Measurements from ENCODE around the gene ATXN1.
"Not testable (repeated sequence)": the region's sequence is repeated elsewhere in the genome, so short reads cannot be mapped to it uniquely, and the experiment has no call there.

Gene ATXN1

DNA sequence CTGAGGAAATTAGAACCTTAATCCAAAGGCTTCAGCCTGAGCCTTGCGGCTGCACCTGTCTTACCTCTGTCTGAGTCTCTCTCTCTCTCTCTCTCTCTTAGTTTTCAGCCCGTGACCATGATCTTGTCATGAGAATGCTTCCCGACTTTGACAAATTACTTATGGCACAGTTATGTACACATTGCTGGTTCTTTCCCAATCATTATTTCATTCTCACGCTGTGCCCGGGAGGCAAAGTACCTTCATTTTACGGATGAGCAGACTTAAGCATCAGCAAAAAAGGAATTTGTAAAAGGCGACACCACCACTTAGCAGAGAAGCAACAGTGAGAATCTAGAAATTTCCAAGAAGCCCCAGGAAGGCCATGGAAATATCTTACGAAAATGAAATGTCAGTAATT is 468.3 kb downstream of the ATXN1 start:
- no peak for DNase-seq
- in situ Hi-C loops (cut with MboI; ENCODE audit: low pct_unique_long_range_greater_than_20kb, low sequenced_read_pairs) = no loop called here

DNA sequence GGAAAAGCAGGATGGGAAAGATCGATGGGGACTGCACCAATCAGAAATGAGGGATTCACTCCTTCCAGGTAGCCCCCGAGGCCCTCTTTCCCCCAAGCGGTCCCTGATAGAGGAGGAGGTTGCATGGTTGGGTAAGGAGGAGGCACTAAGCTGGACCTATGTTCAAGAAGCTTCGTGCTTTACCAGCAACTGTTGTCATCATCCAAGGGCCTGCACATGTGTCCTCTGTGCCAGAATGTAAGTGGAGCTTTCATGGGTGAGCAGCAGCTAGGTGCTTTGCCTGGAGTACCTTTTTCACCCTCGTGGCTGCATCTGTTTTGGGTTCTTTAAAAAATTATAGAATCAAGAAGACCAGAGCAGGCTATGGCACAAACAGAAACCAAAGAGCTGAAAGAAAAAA is 468.8 kb downstream of the ATXN1 start:
- in situ Hi-C loops (cut with MboI; ENCODE audit: low pct_unique_long_range_greater_than_20kb, low sequenced_read_pairs) = no loop called here
- no peak for DNase-seq

DNA sequence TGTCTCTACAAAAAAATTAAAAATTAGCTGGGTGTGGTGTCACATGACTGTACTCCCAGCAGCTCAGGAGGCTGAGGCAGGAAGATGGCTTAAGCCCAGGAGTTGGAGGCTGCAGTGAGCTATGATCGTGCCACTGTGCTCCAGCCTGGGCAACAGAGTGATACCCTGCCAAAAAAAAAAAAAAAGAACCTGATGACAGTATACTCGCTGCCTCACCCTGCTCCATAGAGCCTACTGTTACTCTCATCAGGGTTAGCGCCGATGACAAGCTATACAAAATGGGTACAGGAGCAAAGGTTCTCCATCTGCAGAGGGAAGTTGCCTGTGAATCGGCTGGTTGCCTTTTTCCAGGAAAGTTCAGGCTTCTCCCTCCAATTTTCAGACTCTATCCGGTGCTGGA is 469.5 kb downstream of the ATXN1 start:
- in situ Hi-C loops (cut with MboI; ENCODE audit: low pct_unique_long_range_greater_than_20kb, low sequenced_read_pairs) = no loop called here
- no peak for DNase-seq

DNA sequence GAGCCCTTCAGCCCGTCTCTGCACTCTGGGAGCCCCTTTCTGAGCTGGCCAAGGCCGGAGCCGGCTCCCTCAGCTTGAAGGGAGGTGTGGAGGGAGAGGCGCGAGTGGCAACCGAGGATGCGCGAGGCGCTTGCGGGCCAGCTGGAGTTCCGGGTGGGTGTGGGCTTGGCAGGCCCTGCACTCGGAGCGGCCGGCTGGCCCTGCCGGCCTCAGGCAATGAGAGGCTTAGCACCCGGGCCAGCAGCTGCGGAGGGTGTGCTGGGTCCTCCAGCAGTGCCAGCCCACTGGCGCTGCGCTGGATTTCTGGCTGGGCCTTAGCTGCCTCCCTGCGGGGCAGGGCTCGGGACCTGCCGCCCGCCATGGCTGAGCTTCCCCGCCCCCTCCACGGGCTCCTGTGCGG is 473.1 kb downstream of the ATXN1 start:
- DNase-seq = no peak
- in situ Hi-C loops (cut with MboI; ENCODE audit: low pct_unique_long_range_greater_than_20kb, low sequenced_read_pairs) = no loop called here

DNA sequence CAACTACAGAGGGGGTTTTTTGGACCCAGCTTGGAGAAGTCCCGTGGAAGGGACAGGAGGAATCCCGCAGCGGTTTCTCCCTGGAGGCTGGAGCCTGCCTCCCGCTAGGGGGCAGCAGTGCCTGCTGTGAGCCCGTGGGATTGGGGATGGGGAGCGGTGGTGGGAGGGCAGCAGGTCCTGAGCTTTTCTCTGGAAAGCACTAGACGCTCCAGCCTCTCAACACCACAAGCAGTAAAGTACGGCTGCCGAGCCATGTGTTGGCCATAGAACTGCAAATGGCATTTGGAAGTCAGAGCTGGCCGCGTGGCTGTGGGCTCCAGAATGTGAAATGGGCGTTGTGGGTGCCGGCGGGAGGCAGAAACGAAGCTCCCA is 475.1 kb downstream of the ATXN1 start:
- DNase-seq = no peak
- in situ Hi-C loops (cut with MboI; ENCODE audit: low pct_unique_long_range_greater_than_20kb, low sequenced_read_pairs) = no loop called here

DNA sequence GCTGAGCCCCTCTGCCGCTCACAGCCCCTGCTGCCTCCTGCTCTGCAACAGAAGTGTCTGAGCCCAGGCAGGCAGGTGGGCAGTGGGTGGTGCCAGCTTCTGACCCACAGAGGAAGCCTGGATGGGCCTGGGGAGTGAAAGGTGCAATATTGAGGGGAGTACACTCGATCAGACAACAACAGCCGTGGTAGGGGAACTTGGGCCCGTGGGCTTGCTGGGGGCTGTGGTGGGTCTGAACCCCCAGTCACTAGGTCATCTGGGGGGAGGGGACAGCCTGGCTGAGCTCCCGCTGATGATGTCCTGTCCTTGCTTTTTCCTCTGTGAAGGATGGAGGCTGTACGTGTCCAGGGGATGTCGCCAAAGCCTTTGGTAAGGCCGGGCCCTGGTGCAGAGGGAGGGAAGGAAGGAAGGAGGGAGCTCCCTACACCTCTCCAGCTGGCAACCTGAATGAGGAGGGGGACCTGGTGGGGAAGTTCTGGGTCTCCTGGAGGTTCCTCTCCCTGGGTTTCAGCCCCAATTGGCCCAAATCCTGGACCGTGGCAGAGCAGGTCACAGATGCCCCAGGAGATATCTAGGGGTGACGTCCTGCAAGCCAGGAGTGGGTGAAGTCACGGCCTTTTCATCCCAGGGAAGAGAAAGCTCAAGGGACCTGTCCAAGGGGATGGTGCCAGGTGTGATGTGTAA is 475.7 kb downstream of the ATXN1 start:
- DNase-seq = no peak
- in situ Hi-C loops (cut with MboI; ENCODE audit: low pct_unique_long_range_greater_than_20kb, low sequenced_read_pairs) = no loop called here

DNA sequence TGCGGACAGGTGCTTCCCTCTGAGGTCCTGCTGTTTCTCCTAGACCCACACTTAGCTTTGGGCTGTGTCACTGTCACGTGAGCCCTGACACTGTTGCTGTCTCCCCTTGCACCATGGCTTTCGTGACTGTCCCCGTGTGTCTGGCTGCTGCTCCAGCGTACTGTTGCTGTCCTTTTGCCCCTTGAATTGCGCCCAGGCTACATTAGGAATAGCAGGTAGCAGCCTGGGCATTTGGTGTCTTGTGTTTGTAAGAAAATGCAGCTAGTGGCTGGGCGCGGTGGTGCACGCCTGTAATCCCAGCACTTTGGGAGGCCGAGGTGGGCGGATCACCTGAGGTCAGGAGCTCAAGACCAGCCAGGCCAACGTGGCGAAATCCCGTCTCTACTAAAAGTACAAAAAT is 476.8 kb downstream of the ATXN1 start:
- in situ Hi-C loops (cut with MboI; ENCODE audit: low pct_unique_long_range_greater_than_20kb, low sequenced_read_pairs) = no loop called here

DNA sequence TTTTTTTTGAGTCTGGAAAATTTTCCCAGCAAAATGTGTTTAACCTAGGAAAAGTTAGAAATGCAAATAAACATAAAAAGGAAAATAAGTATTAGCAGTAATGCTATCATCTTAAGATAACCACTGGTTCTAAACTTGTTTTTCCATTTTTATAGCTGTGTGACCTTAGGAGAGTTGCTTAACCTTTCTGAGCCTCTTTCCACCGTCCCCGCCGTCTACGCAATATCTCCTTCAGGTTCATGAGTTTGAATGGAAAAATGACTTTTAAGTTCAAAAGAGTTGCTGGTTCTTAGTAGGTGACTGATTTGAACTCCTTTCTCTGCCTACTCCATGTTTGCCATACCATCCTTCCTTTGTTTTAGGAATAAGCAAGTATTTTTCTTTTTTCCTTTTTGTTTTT is 478.9 kb downstream of the ATXN1 start:
- in situ Hi-C loops (cut with MboI; ENCODE audit: low pct_unique_long_range_greater_than_20kb, low sequenced_read_pairs) = no loop called here
- no peak for DNase-seq

More for the DNA sequence above, 476.8 kb downstream of the ATXN1 start:
- DNase-seq = no peak

DNA sequence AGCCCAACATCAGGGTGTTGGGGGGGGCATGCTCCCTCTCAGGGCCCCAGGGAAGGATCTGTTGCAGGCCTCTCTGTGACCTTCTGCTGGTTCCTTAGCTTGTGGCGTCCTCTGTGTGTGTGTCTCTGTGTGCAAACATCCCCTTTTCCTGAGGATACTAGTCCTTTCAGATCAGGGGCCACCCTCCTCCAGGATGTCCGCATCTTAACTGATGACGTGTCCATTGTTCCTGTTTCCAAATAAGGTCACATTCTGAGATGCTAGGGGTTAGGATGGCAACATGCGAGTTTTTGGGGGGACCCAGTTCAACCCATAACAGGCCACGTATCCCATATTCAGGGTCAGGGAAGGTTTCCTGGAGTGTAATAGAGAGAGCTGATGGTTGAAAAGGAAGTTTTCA is 482.0 kb downstream of the ATXN1 start:
- in situ Hi-C loops (cut with MboI; ENCODE audit: low pct_unique_long_range_greater_than_20kb, low sequenced_read_pairs) = no loop called here
- no peak for DNase-seq

DNA sequence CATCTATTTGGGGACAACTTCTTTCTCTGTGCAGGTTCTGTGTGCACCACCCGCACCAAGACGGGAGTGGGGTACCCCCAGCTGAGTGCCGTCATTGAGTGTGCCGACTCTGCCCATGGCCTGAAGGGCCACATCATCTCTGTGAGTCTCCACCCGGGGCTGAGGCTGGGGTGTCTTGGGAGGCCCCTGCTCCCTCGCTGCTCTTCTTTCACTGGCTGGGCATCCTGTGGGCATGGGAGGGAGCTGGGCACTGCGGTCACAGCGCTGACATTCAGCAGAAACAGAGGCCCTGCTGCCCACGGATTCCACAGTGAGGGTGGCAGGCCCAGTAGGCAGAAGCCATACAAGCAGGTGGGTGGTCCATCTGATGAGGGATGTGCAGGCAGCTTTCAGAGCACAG is 482.5 kb downstream of the ATXN1 start:
- DNase-seq = no peak

DNA sequence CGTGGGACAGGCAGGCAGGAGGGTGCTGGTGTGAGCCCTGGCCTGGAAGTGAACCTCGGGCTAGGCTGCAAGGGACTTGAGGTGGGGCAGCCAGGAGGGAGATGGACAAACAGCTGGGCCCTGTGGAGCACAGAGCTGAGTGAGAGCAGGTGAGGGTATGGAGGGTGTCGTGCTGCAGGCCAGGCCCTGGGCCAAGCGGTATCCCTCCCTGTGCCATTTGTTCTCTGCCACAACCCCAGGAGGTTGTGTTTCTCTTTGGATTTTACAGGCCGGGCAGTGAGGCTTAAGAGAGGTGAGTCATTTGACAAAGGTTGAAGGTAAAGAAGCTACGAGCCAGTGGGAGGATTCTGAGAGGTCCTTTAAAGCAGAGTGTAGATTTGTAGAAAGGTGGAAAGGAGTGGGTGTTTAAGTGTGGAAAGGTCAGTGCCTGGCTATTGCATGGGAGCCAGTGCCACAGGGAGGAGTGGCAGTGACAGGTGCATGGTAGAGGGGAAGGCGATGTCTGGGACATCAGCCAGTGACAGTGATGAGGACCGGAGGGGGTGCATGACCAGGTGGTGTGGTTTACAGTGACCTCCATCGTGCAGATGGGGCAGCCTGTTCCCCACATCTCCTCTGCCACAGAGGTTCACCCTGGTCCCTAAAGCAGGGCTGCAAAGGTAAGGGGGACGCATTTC is 483.1 kb downstream of the ATXN1 start:
- DNase-seq = no peak
- in situ Hi-C loops (cut with MboI; ENCODE audit: low pct_unique_long_range_greater_than_20kb, low sequenced_read_pairs) = no loop called here

More for the DNA sequence above, 482.5 kb downstream of the ATXN1 start:
- in situ Hi-C loops (cut with MboI; ENCODE audit: low pct_unique_long_range_greater_than_20kb, low sequenced_read_pairs) = no loop called here

DNA sequence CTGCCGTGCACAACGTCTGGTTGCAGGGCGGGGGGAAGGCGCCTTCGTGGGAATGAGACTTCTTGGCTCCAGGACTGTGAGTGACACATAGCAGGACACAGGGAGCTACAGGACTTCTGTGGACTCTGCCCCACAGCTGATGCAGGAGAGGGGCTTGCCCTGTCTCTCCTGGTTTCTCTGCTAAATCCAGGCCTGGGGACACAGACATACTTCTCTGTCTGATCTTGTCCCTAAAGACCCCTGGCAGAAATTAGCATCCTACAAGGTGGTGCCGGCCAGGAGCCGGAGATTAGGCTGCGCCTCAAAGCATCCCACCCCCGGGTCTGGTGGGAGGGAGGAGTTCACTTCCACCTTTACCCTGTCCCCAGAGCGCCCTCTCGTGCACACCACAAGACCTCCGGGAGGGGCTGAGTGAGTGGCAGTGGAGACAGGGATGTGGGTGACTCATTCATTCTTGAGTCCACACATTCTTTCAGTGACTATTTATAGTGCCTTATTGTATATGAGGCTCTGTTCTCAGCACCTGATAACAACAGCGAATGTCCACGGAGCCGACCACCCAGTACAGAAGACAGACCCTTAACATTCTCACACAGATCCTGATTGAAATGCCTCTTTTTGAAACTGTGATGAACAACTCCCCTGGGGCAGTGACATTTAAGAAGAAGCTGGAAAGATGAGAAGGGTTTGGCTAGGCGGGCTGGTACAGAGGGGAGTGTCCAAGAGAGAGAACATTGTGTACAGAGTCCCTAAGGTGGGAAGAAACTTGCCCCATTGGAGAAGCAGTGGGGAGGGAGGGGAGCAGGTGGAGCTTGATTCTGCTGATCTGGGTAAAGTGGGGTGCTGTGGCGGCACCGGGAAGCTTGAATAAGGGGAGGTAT is 483.9 kb downstream of the ATXN1 start:
- peak; percentile 81 for DNase-seq
- in situ Hi-C loops (cut with MboI; ENCODE audit: low pct_unique_long_range_greater_than_20kb, low sequenced_read_pairs) = no loop called here

DNA sequence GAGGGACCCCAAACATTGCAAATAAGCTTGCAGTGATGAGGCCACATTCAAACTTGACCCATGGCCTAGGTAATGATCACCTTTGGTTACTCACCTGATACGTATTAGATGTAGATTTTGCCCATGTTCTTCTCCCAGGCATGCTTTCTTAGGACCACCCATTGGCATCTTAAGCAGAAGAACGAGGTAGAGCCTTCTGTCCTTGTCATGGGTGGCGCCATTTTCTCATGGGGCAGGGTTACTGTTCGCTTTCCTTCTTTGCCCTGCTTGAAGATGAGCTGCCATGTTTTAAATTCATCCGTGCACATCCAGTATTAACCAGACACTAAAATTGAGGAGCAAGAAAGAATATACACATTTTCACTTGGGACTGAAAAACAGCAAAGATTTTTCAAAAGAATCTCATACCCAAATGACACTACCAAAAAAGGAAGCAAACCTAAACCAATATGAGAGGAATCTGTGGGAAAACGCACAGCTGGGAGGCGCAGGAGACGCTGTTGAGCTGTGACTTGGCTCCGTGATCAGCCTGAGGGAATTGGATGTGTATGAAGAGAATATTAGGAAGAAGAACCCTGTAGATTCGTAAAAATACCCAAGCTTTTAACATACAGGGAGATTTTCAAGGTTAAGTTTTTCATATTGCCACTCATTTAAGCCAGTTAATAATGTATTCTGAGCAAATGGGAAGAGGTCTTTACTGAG is 486.2 kb downstream of the ATXN1 start:
- DNase-seq = no peak
- in situ Hi-C loops (cut with MboI; ENCODE audit: low pct_unique_long_range_greater_than_20kb, low sequenced_read_pairs) = no loop called here

DNA sequence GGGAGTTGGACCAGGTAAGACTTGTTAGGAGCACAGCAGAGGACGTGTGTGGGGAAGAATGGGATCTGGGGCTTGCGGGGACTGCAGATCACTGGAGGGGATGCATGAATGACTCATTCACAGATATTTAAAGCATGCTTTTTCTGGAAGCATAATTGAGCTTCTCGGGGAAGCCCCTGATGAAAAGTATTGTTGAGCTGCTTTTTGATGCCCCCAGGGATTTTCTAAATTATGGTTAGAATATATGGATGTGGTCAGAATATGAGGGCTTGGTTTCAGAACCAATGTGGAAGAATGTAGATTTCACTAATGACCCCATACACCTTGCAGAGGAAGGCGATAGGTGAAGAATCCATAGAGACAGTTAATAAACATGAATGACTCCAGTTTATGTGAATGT is 486.8 kb downstream of the ATXN1 start:
- in situ Hi-C loops (cut with MboI; ENCODE audit: low pct_unique_long_range_greater_than_20kb, low sequenced_read_pairs) = no loop called here
- DNase-seq = no peak

DNA sequence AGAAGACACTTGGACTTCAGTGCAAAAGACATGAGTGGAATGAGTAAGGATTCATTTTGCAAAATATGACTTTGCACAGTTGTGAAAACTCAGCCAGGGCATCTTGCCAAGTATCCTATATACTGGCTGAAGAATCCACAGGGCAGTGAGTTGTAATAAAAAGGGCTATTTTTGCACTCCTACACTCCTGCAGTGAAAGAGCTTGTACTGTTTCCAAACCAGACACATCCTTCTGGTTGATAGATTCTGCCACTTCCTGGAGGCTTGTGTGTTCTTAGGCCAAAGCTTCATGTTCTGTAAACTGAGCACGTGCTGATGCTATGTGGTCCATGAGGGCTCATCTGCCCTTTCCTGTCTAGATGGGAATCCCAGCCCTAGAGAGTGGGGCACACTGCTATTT is 488.0 kb downstream of the ATXN1 start:
- peak; percentile 16 for DNase-seq
- in situ Hi-C loops (cut with MboI; ENCODE audit: low pct_unique_long_range_greater_than_20kb, low sequenced_read_pairs) = no loop called here

DNA sequence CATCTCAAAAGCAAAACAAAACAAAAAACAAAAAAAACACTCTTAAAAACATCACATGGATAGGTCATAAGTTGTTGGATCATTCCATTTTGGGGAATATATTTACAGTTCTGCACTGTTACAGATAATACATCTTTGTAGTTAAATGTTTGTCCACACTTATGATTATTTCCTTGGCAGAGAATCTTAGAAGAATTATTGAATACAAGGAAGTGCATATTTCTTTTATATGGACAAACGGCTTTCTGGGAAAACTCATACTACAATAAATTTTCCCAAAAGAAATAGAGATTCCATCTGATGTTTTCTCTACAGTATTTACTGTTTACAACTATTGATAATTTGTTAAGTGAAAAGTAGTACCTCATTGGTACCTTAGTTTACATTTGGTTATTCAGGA is 489.1 kb downstream of the ATXN1 start:
- no peak for DNase-seq
- in situ Hi-C loops (cut with MboI; ENCODE audit: low pct_unique_long_range_greater_than_20kb, low sequenced_read_pairs) = no loop called here

DNA sequence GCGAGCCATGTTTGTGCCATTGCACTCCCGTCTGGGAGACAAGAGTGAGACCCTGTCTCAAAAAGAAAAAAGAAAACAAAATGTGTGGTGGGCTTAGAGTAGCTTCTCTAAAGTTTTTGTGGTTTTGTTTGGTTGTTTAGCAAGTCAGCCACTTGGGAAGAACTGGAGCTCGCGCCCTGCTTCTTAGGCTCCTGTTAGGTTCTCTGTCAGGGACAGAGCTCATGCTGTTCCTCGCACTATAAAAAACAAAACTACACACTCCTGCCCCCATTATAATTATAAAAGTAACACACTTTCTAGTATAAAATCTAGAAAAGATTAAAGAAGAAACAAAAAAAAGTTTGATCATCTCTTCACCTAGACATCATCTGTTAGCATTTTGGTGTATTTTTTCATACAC is 489.8 kb downstream of the ATXN1 start:
- no peak for DNase-seq
- in situ Hi-C loops (cut with MboI; ENCODE audit: low pct_unique_long_range_greater_than_20kb, low sequenced_read_pairs) = no loop called here

DNA sequence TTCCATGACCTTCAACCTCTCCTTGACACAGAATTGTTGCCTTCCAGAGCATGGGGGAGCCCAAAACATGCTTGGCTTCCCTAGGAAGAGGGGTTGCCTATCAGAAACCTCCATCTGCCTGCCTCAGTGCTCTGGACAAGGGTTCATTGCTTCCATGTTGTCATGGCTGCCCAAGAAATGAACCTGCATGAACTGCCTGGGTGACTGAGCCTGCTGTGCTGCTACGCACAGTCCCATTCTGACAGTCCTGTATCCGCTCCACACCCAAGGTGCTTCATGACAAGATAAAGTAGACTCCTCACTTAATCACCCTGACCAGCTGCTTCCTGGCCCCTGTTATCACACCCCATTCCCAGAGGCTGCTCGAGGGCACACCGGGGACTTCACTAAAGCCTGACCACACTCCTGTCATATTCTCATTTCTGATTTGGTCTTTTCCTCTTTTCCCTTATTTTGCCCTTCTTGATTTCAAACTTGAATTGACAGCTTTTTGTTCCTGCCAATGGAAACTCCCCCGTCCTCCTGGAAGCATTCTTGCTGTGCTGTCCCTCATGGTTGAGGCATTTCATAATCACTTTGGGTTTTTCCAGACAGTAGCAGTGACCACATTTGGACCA is 491.0 kb downstream of the ATXN1 start:
- DNase-seq = no peak
- in situ Hi-C loops (cut with MboI; ENCODE audit: low pct_unique_long_range_greater_than_20kb, low sequenced_read_pairs) = no loop called here

DNA sequence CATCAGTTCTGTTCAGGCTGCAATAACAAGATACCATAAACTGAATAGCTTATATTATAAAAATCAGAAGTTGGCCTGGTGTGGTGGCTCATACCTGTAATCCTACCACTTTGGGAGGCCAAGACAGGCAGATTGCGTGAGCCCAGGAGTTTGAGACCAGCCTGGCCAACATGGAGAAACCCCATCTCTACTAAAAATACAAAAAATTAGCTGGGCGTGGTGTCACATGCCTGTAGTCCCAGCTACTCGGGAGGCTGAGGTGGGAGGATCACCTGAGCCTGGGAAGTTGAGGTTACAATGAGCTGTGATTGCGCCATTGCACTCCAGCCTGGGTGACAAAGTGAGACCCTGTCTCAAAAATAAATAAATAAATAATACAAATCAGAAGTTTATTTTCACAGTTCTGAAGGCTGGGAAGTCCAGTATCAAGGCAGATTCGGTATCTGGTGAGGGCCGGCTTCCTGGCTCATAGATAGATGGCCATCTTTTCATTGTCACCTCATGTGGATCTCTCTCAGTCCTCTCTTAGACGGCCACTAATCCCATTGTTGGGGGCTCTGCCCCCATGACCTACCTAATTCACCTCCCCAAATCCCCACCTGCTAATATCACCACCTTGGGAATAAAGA is 491.7 kb downstream of the ATXN1 start:
- in situ Hi-C loops (cut with MboI; ENCODE audit: low pct_unique_long_range_greater_than_20kb, low sequenced_read_pairs); DNase-seq: not testable (repeated sequence)
